NCI-H2107 treated with DMSO at 0.1 percent for 48 hours (cell line): Measurements from ENCODE around the gene MOB2.
"Not testable (repeated sequence)": the region's sequence is repeated elsewhere in the genome, so short reads cannot be mapped to it uniquely, and the experiment has no call there.

Experiments
- DNase-seq: peaks from one replicate; lab custom pipeline; 2025; ENCODE audit not compliant: unreplicated experiment; lab: John Stamatoyannopoulos, UW

Gene MOB2

GRCh38 chr11:1425006-1425405 is 61.6 kb downstream of the MOB2 start:
- no peak for DNase-seq

- not testable (repeated sequence) for DNase-seq
These were observed 63.2 kb downstream of the MOB2 start for GRCh38 chr11:1423406-1423805.

- DNase-seq = no peak
These were observed 63.6 kb downstream of the MOB2 start for GRCh38 chr11:1422981-1423380.

- DNase-seq = no peak
These were observed 64.1 kb downstream of the MOB2 start for GRCh38 chr11:1422481-1422880.

GRCh38 chr11:1421291-1421690 is 65.3 kb downstream of the MOB2 start:
- no peak for DNase-seq

GRCh38 chr11:1419811-1420210 is 66.8 kb downstream of the MOB2 start:
- DNase-seq = no peak
